Measurements from ENCODE around the gene VPS13D.
A peak's percentile ranks its signal among the peaks of the same experiment; 100 is the strongest.
"Not testable (repeated sequence)": the region's sequence is repeated elsewhere in the genome, so short reads cannot be mapped to it uniquely, and the experiment has no call there.

The VPS13D gene

GRCh38 chr1:12201352-12202189 lies 28.3 kb upstream of the VPS13D start:
- no peak for DNase-seq

DNA sequence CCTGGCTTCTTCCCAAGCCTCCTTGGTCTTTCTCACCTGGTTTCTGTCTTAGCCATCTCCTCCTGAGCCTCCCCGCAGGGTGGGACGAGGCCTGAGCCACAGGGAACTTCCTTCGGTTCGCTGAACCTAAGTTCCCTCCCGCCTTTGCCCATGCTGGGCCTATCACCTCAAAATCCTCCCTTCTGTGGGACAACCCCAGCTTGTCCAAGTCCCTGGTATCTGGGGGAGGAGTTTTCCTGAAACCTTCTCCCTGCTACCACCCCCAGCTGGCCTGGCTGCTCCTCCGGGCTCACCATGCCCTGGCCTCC lies 27.7 kb upstream of the VPS13D start:
- no peak for DNase-seq

GRCh38 chr1:12202577-12202976 lies 27.3 kb upstream of the VPS13D start:
- DNase-seq, result no peak

DNA sequence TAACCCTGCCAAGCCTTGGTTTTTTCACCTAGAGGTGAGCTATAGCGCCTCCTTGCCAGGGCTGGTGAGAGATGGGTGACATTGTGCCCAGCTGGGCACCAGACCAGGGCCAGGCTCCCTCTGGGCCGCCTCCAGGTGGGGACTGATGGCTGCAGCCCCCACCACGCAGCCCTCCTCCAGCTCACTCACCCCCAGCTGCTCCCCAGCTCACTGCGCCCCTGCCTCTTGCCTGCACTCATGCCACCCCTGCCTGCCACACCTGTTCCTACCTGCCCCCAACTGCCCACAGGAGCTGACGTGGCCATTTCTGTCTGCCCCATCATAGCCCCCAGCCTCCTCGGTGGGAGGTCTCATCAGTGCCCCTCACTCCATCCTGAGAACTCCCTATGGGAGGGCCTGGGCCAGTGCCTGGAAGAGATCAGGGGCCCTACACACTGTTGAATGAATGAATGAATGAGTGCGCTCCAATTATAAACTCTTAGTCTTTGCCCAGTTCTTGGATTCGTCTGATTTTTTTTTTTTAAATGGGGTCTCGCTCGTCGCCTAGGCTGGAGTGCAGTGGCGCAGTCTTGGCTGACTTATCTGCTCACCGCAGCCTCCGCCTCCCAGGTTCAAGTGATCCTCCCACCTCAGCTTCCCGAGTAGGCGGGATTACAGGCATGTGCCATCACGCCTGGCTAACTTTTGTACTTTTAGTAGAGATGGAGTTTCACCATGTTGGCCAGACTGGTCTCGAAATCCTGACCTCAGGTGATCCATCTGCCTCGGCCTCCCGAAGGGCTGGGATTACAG lies 26.4 kb upstream of the VPS13D start:
- DNase-seq, result no peak

DNA sequence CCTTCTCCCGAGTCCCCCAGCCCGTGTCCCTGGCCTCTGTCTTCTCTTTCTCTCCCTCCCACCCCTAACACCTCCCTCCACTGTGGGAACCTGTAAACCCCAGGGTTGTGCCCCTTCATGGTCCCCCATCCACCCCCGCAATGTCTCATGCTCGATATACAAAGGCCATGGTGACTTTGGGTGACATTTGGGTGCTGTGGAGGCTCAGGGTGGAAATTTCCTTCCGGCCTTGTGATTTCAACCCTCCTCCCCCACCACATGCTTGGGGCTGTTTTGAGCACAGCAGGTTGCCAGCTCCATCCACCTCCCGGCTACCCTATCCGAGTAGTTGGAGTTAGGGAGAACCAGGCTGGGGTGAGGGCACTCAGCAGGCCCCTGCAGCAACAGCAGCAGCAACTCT lies 25.7 kb upstream of the VPS13D start:
- peak; percentile 52 for DNase-seq

GRCh38 chr1:12204754-12205658 lies 24.8 kb upstream of the VPS13D start:
- DNase-seq, result no peak

GRCh38 chr1:12206238-12206637 lies 23.6 kb upstream of the VPS13D start:
- DNase-seq, result no peak

GRCh38 chr1:12206792-12207424 lies 22.9 kb upstream of the VPS13D start:
- DNase-seq, result no peak

DNA sequence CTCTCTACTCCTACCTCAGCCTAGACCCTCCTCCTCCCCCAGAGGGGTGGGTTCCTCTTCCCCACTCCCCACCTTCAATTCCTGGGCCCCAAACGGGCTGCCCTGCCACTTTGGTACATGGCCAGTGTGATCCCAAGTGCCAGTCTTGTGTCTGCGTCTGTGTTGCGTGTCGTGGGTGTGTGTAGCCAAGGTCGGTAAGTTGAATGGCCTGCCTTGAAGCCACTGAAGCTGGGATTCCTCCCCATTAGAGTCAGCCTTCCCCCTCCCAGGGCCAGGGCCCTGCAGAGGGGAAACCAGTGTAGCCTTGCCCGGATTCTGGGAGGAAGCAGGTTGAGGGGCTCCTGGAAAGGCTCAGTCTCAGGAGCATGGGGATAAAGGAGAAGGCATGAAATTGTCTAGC lies 21.6 kb upstream of the VPS13D start:
- DNase-seq, result no peak

DNA sequence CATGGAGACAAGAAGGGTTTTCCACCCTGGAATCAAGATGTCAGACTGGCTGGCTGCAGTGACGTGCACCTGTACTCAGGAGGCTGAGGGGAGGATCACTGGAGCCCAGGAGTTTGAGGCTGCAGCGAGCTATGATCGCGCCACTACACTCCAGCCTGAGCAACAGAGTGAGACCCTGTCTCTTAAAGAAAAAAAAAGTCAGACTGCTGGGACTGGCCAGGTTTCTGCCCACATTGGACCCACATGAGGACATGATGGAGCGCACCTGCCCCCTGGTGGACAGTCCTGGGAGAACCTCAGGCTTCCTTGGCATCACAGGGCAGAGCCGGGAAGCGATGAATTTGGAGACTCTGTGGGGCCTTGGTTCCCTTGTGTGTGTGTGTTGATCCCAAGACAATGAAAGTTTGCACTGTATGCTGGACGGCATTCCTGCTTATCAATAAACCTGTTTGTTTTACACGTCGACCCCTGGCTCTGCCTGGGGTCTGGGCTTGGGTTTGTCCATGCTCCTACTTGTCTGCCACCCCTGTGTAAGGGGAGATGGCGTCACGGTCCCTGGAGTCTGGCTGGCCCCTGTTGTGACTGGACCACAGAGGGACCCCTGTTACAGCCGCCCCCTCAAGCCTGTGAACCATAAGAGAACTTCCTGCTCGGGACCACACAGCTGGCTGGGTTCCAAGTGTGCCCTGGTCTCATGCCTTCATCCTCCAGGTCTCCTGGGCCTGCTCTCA lies 20.9 kb upstream of the VPS13D start:
- DNase-seq, result peak; percentile 83

GRCh38 chr1:12209495-12209832 lies 20.4 kb upstream of the VPS13D start:
- no peak for DNase-seq

DNA sequence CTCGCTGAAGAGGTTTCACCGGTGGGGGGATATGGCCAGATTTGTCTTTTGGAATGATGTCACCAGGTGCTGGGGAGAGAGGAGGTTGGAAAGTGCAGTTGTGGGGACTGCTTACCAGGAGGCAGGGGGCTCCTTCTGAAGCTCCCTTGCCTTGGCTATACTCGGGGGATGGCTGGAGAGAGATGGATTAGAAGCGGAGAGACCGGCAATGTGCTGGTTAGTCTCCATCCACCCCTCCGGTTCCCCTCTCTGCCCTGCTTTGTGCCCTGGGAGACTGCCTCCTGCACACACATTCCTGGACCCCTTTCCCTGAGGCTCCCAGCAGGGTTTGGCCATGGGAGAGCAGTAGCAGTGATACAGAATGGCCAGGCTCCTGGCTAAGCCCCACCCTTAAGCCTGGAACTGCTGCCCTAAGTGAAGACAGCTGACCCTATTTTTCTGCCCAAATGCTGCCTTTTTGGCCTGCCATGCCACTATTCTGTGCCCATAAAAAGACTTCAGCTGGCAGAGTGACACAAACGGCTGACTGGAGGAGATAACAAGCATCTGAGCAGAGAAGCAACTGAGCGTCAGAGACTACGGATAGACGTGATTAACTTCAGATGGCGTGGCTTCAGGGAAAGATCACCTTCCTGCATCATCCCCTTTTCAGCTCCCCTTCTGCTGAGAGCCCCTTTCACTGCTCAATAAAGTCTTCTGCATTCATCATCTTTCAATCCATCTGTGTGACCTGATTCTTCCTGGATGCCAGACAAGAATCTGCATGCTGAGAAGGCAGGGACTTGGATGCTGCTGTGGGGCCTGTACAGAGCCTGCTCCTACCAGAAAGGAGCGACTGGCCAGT lies 14.5 kb upstream of the VPS13D start:
- no peak for DNase-seq

DNA sequence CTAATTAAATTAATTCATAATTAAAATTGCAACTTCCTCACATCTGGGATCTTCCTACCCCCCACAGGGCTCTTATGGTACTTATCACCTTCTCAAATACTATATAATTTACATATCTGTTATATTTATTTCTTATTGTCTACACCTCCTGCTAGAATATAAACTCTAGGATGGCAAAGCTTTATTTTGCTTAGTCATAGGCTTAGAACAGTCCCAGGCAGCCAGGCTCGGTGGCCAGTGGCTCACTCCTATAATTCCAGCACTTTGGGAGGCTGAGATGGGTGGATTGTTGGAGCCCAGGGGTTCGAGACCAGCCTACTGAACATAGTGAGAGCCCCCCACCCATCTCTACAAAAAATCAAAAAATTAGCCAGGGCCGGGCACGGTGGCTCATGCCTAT lies 10.0 kb upstream of the VPS13D start:
- DNase-seq, result no peak

DNA sequence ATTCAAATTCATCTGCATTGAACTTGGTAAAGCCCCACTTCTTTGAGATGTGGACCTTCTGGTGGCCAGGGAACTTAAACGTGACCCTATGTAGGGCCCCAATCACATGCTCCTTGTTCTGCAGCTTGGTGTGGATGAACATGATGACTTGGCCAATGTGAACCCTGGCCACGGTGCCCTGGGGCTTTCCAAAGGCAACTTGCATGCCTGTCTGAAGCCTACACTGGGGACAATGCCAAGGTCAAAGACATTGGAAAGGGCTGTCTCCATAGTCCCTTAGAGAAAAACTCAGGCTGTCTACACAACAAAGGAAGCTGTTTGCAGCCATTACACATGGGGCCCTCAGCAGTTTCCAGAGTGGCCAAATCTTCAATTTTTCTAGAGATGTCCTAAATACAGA lies 8.9 kb upstream of the VPS13D start:
- no peak for DNase-seq

GRCh38 chr1:12222700-12223099 lies 7.1 kb upstream of the VPS13D start:
- DNase-seq, result not testable (repeated sequence)

DNA sequence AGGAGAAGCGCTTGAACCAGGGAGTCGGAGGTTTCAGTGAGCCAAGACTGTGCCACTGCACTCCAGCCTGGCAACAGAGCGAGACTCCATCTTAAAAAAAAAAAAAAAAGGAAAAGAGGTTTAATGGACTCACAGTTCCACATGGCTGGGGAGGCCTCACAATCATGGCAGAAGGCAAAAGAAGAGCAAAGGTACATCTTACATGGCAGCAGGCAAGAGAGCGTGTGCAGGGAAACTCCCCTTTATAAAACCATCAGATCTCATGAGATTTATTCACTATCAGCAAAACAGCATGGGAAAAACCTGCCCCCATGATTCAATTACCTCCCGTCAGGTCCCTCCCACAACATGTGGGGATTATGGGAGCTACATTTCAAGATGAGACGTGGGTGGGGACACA lies 5.7 kb upstream of the VPS13D start:
- not testable (repeated sequence) for DNase-seq

GRCh38 chr1:12228979-12229378 lies 851 bp upstream of the VPS13D start:
- no peak for DNase-seq

DNA sequence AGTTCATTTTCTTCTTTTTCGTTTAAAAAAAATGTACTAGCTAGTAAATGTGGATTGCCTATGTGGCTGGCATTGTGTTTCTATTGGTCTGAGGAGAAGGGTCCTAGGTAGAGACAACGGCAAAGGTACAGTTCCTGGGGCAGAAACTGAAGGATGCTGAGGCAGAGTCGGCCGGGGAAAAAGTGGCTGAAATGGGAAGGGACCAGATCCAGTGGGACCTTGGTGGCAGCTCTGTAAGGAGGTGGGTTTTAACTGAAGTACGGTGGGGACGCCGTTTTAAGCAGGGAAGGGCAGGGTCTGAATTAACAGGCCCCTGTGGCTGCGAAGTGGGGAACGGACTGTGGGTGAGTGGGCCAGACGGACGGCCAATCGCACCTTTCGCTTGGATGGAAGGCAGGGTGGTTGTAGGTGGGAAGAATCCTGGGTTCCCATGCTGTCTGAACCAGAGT lies 420 bp upstream of the VPS13D start:
- no peak for DNase-seq

- DNase-seq, result no peak
Measured at GRCh38 chr1:12230549-12231275, 882 bp downstream of the VPS13D start.

DNA sequence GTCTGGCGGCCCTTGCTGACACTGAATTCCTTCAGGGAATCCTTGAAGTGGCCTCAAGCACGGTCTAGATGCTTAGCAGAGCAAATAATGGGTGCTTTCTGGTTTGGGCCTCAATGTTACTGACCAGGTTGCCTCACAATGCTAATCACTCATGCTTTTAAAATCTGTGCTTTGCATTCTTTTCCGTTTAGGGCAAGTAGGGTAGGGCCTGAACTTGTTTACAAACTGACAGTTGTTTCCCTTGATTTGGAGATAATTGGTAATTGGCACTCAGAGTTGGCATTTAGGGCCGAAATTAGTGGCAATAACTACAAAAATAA lies 1.4 kb downstream of the VPS13D start:
- no peak for DNase-seq

DNA sequence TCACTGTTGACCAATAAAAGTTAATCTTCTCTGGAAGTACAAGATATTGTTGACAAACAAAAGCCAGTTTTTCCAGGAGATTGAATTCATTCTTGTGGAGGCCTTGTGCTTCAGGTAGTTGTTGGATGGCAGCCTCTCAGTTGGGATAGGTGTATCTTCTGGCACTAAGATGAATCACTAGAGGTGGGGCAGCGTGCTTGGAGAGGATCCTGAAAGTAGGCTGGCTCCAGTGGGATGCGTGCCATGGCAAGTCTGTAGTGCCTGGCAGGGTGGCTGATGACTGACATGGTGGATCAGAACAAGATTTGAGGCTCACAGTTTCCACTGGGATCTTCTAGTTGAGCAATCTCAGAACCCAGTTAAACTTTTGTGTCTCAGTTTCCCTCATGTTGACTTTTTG lies 2.4 kb downstream of the VPS13D start:
- no peak for DNase-seq
